Measurements from ENCODE around the gene RUNX2. TPM values are rescaled to one million over a fixed set of nuclear protein-coding genes. Genes with fewer than 3 reads are reported as not detected.

Gene RUNX2
- total RNA-seq, 1 experiment from 2014 or later = 7.0 TPM

GRCh38 chr6:45630801-45631200, 302.7 kb downstream of the RUNX2 start:
- Histone ChIP-seq H3K27me3 (ENCODE audit: control insufficient read depth, insufficient read depth, low read length) (no peaks in the 10 kb centered on the region), H3K4me3 (ENCODE audit: low read depth in 2 of 2, low read length in 2 of 2) (no peak overlapping the region), H3K27ac (ENCODE audit: low read length) (no peak overlapping the region), H3K4me1 (ENCODE audit: control insufficient read depth, insufficient read depth, low read length) (no peaks in the 10 kb centered on the region), H3K9me3 (ENCODE audit: control insufficient read depth, insufficient read depth, low read depth, low read length) (no peaks in the 10 kb centered on the region), H3K36me3 (ENCODE audit: control insufficient read depth, insufficient read depth, low read length) (no peaks in the 10 kb centered on the region)
- in situ Hi-C loops (cut with HindIII; ENCODE audit: low pct_unique_long_range_greater_than_20kb, low sequenced_read_pairs) = no loop called here
- BruUV-seq (replicated peaks) = no TSS peak
- TF ChIP-seq SIN3A (IDR thresholded peaks at IDR 0.05; ENCODE audit: borderline replicate concordance, insufficient read depth, low read depth, low read length) (no peak), POLR2AphosphoS5 (IDR thresholded peaks at IDR 0.05; ENCODE audit: low read depth, low read length) (no peak), TCF7L2 (IDR thresholded peaks at IDR 0.05; ENCODE audit: low read depth, low read length) (no peak), CTCF (IDR thresholded peaks at IDR 0.05) (no peak)
- TF ChIP-seq, protein P1, sequence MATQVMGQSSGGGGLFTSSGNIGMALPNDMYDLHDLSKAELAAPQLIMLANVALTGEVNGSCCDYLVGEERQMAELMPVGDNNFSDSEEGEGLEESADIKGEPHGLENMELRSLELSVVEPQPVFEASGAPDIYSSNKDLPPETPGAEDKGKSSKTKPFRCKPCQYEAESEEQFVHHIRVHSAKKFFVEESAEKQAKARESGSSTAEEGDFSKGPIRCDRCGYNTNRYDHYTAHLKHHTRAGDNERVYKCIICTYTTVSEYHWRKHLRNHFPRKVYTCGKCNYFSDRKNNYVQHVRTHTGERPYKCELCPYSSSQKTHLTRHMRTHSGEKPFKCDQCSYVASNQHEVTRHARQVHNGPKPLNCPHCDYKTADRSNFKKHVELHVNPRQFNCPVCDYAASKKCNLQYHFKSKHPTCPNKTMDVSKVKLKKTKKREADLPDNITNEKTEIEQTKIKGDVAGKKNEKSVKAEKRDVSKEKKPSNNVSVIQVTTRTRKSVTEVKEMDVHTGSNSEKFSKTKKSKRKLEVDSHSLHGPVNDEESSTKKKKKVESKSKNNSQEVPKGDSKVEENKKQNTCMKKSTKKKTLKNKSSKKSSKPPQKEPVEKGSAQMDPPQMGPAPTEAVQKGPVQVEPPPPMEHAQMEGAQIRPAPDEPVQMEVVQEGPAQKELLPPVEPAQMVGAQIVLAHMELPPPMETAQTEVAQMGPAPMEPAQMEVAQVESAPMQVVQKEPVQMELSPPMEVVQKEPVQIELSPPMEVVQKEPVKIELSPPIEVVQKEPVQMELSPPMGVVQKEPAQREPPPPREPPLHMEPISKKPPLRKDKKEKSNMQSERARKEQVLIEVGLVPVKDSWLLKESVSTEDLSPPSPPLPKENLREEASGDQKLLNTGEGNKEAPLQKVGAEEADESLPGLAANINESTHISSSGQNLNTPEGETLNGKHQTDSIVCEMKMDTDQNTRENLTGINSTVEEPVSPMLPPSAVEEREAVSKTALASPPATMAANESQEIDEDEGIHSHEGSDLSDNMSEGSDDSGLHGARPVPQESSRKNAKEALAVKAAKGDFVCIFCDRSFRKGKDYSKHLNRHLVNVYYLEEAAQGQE (IDR thresholded peaks at IDR 0.05; ENCODE audit: insufficient read depth in 1 of 2, low read depth in 2 of 2, low read length in 1 of 2) = no peak
- CTCF ChIA-PET = no interaction called here
- ATAC-seq (no peak), DNase-seq (ENCODE audit: low read depth, low spot score) (no peak)
- POLR2A ChIA-PET = no interaction called here
- intact Hi-C loops (cut with micrococcal nuclease; ENCODE audit: unreplicated experiment) = no loop called here

DNA sequence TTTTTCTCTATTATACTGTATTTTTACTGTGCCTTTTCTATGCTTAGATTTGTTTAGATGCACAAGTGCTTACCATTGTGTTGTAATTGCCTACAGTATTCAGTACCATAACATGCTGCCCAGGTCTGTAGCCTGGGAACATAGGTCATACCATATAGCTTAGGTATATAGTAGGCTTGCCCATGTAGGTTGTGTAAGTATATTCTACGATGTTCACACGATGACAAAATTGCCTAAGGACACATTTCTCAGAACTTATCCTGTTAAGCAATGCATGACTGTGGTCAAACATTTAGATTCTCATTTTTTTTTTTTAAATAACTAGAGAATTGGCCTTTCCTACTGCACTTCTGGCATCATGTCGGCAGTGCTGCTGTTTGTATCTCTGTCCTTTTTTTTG, 303.3 kb downstream of the RUNX2 start:
- in situ Hi-C loops (cut with HindIII; ENCODE audit: low pct_unique_long_range_greater_than_20kb, low sequenced_read_pairs) (no loop called here), intact Hi-C loops (cut with micrococcal nuclease; ENCODE audit: unreplicated experiment) (no loop called here)
- H3K4me1 ChIP-seq (ENCODE audit: control insufficient read depth, insufficient read depth, low read length) = no peaks in the 10 kb centered on the region
- CTCF ChIA-PET = no interaction called here
- H3K27me3 ChIP-seq (ENCODE audit: control insufficient read depth, insufficient read depth, low read length) = no peaks in the 10 kb centered on the region
- POLR2A ChIA-PET = no interaction called here
- DNase-seq (ENCODE audit: low read depth, low spot score) = no peak
- no peak for ATAC-seq
- H3K27ac ChIP-seq (ENCODE audit: low read length) = no peak overlapping the region
- H3K9me3 ChIP-seq (ENCODE audit: control insufficient read depth, insufficient read depth, low read depth, low read length) = no peaks in the 10 kb centered on the region
- H3K36me3 ChIP-seq (ENCODE audit: control insufficient read depth, insufficient read depth, low read length) = no peaks in the 10 kb centered on the region
- no TSS peak for BruUV-seq (replicated peaks)
- H3K4me3 ChIP-seq (ENCODE audit: low read depth in 2 of 2, low read length in 2 of 2) = no peak overlapping the region
- no peak for TF ChIP-seq CTCF (IDR thresholded peaks at IDR 0.05)
- TF ChIP-seq, protein P1 (IDR thresholded peaks at IDR 0.05; ENCODE audit: insufficient read depth in 1 of 2, low read depth in 2 of 2, low read length in 1 of 2) = no peak
- no peak for TF ChIP-seq POLR2AphosphoS5 (IDR thresholded peaks at IDR 0.05; ENCODE audit: low read depth, low read length)
- no peak for TF ChIP-seq TCF7L2 (IDR thresholded peaks at IDR 0.05; ENCODE audit: low read depth, low read length)
- TF ChIP-seq SIN3A (IDR thresholded peaks at IDR 0.05; ENCODE audit: borderline replicate concordance, insufficient read depth, low read depth, low read length) = no peak
